Dendritic cell treated with granulocyte-macrophage colony-stimulating factor and Interleukin-4, amounts not matched to agents 40 ng/mL and 50 ng/mL, for 4 days (primary cell): ENCODE results near the gene KIDINS220.
"Not testable (repeated sequence)": the region's sequence is repeated elsewhere in the genome, so short reads cannot be mapped to it uniquely, and the experiment has no call there.

ENCODE experiments used
- H3K27ac Mint-ChIP-seq: one replicate; pipeline ENCODE4 v1.8.0; 2022; ENCODE audit warnings: mild to moderate bottlenecking, mixed read lengths
- H3K27me3 Mint-ChIP-seq: one replicate; pipeline ENCODE4 v1.8.0; 2022; ENCODE audit warnings: mild to moderate bottlenecking, mixed read lengths
- H3K36me3 Mint-ChIP-seq: one replicate; pipeline ENCODE4 v1.8.0; 2022; ENCODE audit warnings: low read depth, mixed read lengths
- H3K4me1 Mint-ChIP-seq: one replicate; pipeline ENCODE4 v1.8.0; 2022; ENCODE audit warnings: low read depth, mixed read lengths
- H3K4me3 Mint-ChIP-seq: one replicate; pipeline ENCODE4 v1.8.0; 2022; ENCODE audit warnings: mild to moderate bottlenecking, moderate library complexity, mixed read lengths
- H3K9me3 Mint-ChIP-seq: one replicate; pipeline ENCODE4 v1.8.0; 2022; ENCODE audit warnings: mixed read lengths
- intact Hi-C: fragments of 100-400 bp; cut with micrococcal nuclease; formaldehyde crosslinking; loops from one replicate; pipeline ENCODE4 v1.15.0; 2022

Gene KIDINS220

DNA sequence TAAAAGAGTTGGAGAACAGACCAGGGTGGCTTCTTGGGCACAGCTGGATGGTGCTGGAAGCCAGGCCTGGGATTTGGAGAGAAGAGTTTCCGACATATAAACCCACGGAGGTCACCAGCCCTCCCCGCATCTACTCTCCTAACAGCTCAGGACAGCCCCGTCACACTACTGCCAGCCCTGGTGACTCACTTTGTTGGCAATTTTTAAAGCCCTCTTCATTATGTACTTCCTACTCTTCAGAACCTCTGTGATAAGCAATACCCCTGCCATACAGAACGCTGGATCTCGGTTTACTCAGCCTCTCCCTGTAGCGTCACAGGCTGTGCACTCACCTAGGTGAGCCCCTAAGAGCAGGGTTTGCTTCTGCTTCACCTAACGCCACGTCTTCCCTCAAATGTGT is 107.5 kb downstream of the KIDINS220 start:
- Mint-ChIP-seq H3K36me3 (peaks cover 88% of the 10 kb centered on the region), H3K27me3 (no peaks in the 10 kb centered on the region), H3K27ac (no peak overlapping the region), H3K4me1 (no peaks in the 10 kb centered on the region), H3K4me3 (no peak overlapping the region), H3K9me3 (no peaks in the 10 kb centered on the region)
- intact Hi-C loops = no loop called here

DNA sequence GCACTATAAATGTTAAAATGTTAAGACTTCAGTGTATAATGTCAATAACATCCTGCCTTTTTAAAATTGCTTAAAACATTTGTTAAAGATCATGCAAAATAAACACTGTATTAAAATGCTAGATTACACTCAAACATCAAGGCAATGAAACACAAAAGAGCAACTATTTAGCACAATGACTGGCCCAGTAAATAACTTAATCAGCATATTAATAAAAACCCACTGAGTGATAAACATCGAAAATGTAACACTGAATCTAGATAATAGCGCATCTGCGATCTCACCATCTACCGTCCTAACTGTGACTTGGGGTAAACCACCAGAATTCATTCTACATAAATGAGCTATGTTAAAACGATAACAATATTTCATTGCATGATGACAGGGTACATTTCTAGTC is 108.3 kb downstream of the KIDINS220 start:
- H3K4me3 Mint-ChIP-seq, H3K9me3 Mint-ChIP-seq, H3K27ac Mint-ChIP-seq, H3K4me1 Mint-ChIP-seq, H3K27me3 Mint-ChIP-seq, intact Hi-C loops: not testable (repeated sequence)
- peaks cover 80% of the 10 kb centered on the region for H3K36me3 Mint-ChIP-seq

DNA sequence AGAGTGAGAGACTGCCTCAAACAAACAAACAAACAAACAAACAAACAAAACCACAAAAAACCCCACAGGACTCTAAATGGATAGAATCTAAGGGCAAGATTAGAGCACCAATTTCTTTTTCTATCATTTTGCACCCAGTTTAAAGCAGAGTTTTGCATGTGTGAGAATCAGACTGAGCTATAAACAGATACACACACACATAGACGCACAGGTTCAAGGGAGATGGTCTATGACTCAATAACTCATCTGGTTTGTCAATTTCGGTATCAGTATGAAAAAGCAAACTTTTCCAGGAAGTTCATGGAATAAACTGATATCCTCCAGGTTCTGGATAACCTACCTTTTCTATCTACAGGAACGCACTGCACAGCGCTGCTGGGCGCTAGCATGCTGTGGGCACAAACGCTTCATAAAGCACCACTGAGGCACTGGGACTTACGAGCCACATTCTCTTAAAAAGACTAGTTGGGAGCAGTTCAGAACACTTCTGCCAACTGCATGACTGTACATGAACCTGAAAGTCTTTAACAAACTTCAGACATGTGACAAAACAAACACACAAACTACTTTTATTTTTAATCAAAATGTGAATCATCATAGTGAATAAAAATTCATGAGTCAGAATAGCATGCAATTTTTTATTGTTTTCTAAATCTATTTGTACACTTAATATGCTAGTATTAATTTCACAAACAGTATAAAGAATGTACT is 109.0 kb downstream of the KIDINS220 start:
- no peaks in the 10 kb centered on the region for H3K9me3 Mint-ChIP-seq
- no peak overlapping the region for H3K27ac Mint-ChIP-seq
- intact Hi-C loops = no loop called here
- no peaks in the 10 kb centered on the region for H3K4me1 Mint-ChIP-seq
- H3K27me3 Mint-ChIP-seq = no peaks in the 10 kb centered on the region
- peaks cover 74% of the 10 kb centered on the region for H3K36me3 Mint-ChIP-seq
- H3K4me3 Mint-ChIP-seq = no peak overlapping the region

DNA sequence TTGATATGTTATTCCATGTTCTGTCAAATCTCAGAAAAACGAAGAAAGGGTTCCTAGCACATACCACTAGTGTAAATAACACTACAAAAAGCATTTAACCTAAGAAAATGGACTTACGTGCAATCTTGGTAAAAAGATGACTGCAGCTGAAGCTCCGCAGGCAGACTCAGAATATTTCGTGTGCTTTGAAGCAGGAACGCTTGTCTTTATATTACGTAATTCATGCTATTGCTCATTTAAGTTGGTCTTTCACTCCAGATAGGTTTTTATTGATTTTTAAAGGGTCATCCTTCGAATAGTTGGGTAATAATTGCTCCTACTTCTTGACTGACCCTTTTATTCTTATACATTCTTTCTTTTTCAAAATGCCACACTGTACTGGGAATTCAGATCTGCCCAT is 111.6 kb downstream of the KIDINS220 start:
- intact Hi-C loops = no loop called here
- Mint-ChIP-seq H3K4me3 (no peak overlapping the region), H3K4me1 (no peaks in the 10 kb centered on the region), H3K36me3 (peaks cover 47% of the 10 kb centered on the region), H3K27me3 (no peaks in the 10 kb centered on the region), H3K9me3 (no peaks in the 10 kb centered on the region), H3K27ac (no peak overlapping the region)

DNA sequence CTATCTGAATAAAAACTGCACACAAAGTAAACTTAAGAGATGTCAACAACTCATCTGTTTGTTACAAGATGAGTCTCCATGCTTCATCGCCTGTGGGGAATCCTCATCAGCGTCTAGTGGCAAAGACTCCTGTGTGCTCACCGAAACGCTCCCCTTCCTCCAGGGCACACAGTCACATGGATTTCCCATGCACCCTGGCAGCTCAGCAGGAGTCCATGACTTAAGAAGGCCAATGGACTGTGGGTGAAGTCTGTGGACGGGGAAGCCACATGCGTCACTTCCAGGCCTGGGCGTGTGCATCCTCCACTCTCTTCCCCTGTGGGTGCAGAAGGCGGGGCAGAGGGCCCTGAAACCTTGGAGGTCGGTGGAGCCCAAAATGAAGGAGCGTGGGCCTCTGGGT is 114.4 kb downstream of the KIDINS220 start:
- Mint-ChIP-seq H3K4me3 (no peak overlapping the region), H3K27ac (no peak overlapping the region), H3K9me3 (no peaks in the 10 kb centered on the region), H3K36me3 (peaks cover 19% of the 10 kb centered on the region), H3K4me1 (no peaks in the 10 kb centered on the region), H3K27me3 (peaks cover 3% of the 10 kb centered on the region)
- intact Hi-C loops = no loop called here

DNA sequence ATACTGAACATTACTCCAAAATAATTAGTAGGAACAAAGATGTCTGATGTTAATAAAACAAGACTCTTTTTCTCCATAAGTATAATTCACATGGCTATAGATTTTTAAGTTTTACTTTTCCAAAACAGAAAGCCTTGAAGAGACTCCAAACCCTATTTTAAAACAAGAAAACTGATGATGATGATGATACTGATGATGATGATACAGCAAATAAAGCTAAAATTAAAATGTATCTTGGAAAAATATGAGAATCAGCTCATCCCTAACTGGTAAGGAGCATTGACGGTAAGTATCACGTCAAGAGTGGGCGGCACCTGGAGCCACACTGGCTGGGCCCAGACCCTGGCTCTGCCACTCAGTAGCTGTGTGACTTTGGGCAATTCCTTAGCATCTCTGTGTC is 116.0 kb downstream of the KIDINS220 start:
- Mint-ChIP-seq H3K36me3 (peaks cover 9% of the 10 kb centered on the region), H3K9me3 (peaks cover 6% of the 10 kb centered on the region), H3K27me3 (peaks cover 5% of the 10 kb centered on the region), H3K4me3 (no peak overlapping the region), H3K27ac (no peak overlapping the region), H3K4me1 (no peaks in the 10 kb centered on the region)
- intact Hi-C loops = no loop called here

DNA sequence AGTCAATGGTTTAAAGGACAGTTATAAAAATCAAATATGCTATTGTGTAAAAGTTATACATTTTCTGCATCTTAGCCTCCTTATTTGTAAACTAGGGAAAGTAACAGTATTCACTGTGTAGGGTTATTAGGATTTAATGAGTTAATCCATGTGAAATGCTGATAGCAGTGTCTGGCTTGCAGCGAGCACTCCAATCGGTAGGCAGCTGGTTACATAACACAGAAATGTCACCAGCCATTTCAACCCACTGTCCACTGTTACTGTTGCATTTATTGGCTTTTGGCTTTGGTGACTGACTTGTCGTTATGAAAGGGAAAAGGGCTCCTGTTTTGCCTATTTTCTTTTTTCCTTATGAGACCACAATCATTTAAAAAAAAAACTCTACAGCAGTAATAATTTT is 116.7 kb downstream of the KIDINS220 start:
- Mint-ChIP-seq H3K4me3 (no peak overlapping the region), H3K36me3 (peaks cover 3% of the 10 kb centered on the region), H3K4me1 (no peaks in the 10 kb centered on the region), H3K27me3 (peaks cover 5% of the 10 kb centered on the region), H3K9me3 (peaks cover 13% of the 10 kb centered on the region), H3K27ac (no peak overlapping the region)
- intact Hi-C loops = no loop called here

DNA sequence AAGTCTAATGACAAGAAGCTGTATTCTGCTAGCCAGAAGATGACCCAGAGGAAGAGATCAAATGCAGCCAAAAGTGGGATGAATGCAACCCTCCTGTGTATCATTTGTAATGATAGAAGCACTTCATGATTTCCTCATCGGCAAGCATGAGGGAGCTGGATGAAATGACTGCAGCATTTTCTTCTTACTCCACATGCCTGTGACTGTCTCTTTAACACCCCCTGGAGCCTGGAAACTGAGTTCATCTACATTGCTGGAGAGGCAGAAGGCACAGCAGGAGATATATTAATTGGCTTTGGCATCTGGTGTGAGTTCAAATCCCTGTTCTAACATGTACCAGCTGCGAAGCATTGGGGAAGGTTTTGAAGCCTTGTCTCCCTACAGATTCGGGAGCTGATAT is 117.9 kb downstream of the KIDINS220 start:
- H3K27me3 Mint-ChIP-seq = peaks cover 5% of the 10 kb centered on the region
- intact Hi-C loops = no loop called here
- peaks cover 22% of the 10 kb centered on the region for H3K9me3 Mint-ChIP-seq
- H3K4me3 Mint-ChIP-seq = no peak overlapping the region
- H3K27ac Mint-ChIP-seq = no peak overlapping the region
- H3K36me3 Mint-ChIP-seq = no peaks in the 10 kb centered on the region
- H3K4me1 Mint-ChIP-seq = no peaks in the 10 kb centered on the region

DNA sequence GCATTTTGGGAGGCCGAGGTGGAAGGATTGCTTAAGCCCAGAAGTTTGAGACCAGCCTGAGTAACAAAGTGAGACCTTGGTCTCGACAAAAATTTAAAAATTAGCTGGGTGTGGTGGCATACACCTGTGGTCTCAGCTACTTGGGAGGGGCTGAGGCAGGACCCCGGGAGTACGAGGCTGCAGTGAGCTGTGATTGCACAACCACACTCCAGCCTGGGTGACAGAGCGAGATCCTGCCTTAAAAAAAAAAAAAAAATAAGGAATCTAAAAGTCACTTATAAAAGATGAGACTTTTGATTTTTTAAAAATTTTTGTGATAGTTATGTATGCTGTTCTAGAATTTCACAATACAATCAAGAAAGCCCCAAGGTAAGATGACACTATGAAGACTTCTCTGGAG is 122.4 kb downstream of the KIDINS220 start:
- Mint-ChIP-seq H3K9me3 (peaks cover 25% of the 10 kb centered on the region), H3K27ac (no peak overlapping the region), H3K36me3 (no peaks in the 10 kb centered on the region), H3K4me1 (no peaks in the 10 kb centered on the region), H3K27me3 (peaks cover 1% of the 10 kb centered on the region), H3K4me3 (no peak overlapping the region)
- intact Hi-C loops = no loop called here

DNA sequence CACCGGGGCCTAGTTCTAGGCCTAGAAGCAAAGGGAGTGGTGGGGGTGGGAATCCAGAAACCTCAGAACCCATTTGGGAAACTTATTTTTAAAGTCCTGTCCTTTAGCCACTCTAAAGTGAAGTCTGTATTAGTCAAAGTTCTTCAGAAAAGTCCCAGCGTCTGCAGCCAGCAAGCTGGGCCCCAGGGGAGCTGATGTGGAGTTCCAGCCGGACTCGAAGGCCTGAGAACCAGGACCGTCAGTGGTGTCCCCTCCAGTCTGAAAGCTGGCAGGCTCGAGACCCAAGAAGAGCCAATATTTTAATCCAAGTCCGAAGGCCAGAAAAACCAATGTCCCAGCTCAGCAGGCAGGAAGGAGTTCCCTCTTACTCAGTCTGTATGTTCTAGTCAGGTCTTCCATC is 123.1 kb downstream of the KIDINS220 start:
- Mint-ChIP-seq H3K9me3 (peaks cover 25% of the 10 kb centered on the region), H3K27ac (no peak overlapping the region), H3K27me3 (peaks cover 1% of the 10 kb centered on the region), H3K36me3 (no peaks in the 10 kb centered on the region), H3K4me1 (no peaks in the 10 kb centered on the region), H3K4me3 (no peak overlapping the region)
- intact Hi-C loops = no loop called here

DNA sequence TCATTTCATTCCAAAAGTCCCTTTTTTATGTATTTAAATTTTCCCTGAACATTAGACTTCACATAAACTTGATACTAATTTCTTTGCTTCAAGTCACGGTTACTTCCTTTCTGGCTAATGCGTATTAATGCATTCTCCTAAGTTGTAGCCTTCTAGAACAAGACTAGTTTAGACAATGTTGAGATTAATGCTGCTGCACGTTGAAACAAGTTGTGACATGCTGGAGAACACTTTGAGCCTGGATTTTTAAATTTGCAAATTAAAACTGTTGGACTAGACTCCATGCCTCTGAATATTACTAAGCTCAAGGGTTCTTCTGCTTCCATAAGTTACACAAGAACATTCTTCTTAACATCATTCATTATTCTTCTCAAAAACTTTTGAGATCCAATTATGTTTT is 126.5 kb downstream of the KIDINS220 start:
- Mint-ChIP-seq H3K4me1 (no peaks in the 10 kb centered on the region), H3K27me3 (peaks cover 5% of the 10 kb centered on the region), H3K9me3 (peaks cover 32% of the 10 kb centered on the region), H3K27ac (no peak overlapping the region), H3K36me3 (no peaks in the 10 kb centered on the region), H3K4me3 (no peak overlapping the region)
- intact Hi-C loops = no loop called here

DNA sequence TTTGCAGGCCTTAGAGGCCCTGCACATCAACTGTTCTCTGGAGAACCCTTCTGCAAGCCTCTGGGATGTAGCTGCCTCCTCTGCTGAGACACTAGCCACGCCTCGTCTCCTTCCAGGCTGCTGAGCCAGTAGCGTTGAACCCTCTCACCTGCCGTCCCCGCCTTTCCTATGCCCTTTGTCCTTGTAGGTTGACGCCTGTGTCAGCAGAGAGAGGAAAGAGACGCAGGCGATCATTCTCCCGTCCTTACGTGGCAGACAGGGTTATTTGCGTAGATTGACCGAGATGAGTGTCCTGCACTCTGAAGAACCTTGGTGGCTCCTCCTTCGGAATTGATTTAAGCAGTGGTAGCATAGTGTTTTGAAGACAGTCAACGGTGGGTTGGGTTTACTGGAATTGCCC is 127.8 kb downstream of the KIDINS220 start:
- Mint-ChIP-seq H3K4me1 (no peaks in the 10 kb centered on the region), H3K27ac (no peak overlapping the region), H3K27me3 (peaks cover 5% of the 10 kb centered on the region), H3K9me3 (peaks cover 21% of the 10 kb centered on the region), H3K36me3 (no peaks in the 10 kb centered on the region), H3K4me3 (no peak overlapping the region)
- intact Hi-C loops = no loop called here

DNA sequence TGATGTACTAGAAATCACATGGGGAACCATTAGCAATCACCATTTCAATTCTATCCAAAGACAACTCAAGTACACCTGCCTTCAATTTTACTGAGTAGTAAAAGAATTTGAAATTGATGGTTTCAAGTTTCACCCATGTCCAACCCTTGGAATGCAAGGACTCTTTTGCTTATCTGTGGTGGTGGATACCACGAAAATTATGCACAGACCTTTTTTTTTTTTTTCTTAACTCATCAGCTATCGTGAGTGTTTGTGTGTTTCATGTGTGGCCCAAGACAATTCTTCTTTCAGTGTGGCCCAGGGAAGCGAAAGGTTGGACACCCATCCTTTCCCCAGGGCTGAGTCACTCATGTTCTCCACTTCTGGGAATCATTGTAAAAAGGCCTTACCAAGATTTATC is 132.5 kb downstream of the KIDINS220 start:
- Mint-ChIP-seq H3K27me3 (peaks cover 5% of the 10 kb centered on the region), H3K27ac (no peak overlapping the region), H3K4me3 (no peak overlapping the region), H3K36me3 (no peaks in the 10 kb centered on the region), H3K4me1 (no peaks in the 10 kb centered on the region), H3K9me3 (peaks cover 18% of the 10 kb centered on the region)
- intact Hi-C loops = no loop called here

DNA sequence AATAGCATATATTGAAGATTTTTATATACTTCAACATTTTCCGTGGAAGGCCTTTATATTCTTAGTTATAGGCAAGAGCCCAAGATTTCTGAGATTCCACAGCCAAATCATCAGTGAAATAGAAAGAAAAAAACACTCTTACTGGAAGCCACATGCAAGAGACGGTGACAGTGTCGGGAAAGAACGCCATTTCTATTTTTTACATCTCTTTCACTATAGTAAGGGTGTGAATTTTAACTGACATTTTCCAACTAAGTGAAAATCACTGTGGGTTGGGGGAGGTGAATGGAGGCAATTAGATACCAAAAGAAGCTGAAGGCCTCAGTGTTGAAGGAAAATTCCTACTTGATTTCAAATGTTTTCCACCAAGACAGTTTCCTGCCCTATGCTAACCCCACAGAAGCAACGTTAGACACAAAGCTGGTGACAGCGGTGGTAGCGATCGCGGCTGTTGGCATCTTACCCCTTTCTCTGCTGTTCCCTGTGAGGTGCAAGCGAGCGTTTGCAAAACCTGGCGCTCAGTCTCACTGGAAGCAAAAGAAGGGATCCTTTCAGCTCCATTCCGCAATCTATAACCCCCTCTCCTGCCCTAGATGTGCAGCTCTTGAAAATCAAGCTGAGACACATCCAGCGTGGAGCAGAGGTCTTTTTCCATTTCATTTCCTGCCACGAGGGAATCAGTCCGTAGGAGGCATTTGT is 135.6 kb downstream of the KIDINS220 start:
- intact Hi-C loops = no loop called here
- Mint-ChIP-seq H3K27ac (no peak overlapping the region), H3K27me3 (peaks cover under 1% of the 10 kb centered on the region), H3K4me3 (no peak overlapping the region), H3K36me3 (no peaks in the 10 kb centered on the region), H3K4me1 (no peaks in the 10 kb centered on the region), H3K9me3 (peaks cover 5% of the 10 kb centered on the region)

DNA sequence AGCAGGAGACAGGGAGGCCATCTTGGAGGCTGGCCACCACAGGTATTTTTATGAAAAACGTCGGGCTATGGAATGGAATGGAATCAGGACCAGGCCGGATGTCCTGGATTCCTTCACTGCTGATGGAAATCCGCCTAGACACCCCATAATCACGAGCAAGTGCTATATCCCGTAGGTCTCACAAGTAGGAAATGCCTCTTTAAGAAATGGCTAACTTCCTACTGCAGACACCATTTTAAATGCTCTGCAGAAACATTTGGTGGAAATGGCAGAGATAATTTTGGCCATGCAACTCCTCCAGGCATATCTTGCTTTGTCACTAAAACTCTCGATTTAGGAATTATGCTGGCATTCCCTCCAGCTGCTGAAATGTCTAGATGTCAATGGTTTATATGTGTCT is 137.6 kb downstream of the KIDINS220 start:
- H3K4me3 Mint-ChIP-seq = no peak overlapping the region
- intact Hi-C loops = no loop called here
- H3K4me1 Mint-ChIP-seq = no peaks in the 10 kb centered on the region
- no peak overlapping the region for H3K27ac Mint-ChIP-seq
- H3K9me3 Mint-ChIP-seq = no peaks in the 10 kb centered on the region
- H3K36me3 Mint-ChIP-seq = no peaks in the 10 kb centered on the region
- H3K27me3 Mint-ChIP-seq = peaks cover 2% of the 10 kb centered on the region
